ENCODE data around the gene STARD7. TPM values are rescaled to one million over a fixed set of nuclear protein-coding genes. Genes with fewer than 3 reads are reported as not detected.
A peak's percentile ranks its signal among the peaks of the same experiment; 100 is the strongest.
"Not testable (repeated sequence)": the region's sequence is repeated elsewhere in the genome, so short reads cannot be mapped to it uniquely, and the experiment has no call there.

The STARD7 gene, protein sequence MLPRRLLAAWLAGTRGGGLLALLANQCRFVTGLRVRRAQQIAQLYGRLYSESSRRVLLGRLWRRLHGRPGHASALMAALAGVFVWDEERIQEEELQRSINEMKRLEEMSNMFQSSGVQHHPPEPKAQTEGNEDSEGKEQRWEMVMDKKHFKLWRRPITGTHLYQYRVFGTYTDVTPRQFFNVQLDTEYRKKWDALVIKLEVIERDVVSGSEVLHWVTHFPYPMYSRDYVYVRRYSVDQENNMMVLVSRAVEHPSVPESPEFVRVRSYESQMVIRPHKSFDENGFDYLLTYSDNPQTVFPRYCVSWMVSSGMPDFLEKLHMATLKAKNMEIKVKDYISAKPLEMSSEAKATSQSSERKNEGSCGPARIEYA
- 100 to 1,000 TPM; 116 to 149 (median 125) TPM for total RNA-seq

DNA sequence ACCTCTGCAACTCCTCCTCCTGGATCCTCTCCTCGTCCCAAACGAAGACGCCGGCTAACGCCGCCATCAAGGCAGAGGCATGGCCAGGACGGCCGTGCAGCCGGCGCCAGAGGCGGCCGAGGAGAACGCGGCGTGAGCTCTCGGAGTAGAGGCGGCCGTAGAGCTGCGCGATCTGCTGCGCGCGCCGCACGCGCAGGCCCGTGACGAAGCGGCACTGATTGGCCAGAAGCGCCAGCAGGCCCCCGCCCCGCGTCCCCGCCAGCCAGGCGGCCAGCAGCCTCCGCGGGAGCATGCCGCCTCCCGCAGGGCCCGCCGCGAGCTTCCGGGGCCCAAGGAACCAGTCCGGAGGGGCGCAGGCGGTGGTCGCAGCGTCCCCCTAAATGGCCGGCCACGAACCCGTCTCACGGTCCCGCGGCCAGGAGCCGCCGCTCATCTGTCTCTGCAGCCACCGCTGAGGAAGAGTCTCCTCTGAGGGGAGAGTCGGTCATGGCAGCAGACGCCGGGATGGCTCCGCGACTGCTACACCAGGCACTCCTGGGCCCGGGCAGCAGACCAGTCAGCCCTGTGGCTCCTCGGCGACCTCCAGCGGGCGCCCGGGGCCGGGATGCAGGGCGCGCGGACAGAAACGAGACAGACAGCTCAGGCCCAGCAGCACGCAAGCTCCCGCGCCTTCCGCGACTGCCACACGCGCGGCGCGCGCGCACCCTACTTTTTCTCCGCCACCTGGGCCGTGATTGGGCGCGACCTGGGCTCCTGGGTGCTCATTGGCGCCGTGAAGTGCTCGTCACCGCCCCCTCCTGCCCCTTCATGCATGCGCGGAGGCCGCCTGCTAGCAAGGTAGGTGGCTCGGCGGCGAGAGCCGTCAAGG lies at the start of gene STARD7:
Gene STARD7, minus strand, starts transcription at position 685 of the 868 bp plus-strand sequence. Its CDS starts 393 bp downstream, at position 292.
- peak; percentile 99 for ATAC-seq (ENCODE audit: low FRiP score)
- TF ChIP-seq, protein P1, sequence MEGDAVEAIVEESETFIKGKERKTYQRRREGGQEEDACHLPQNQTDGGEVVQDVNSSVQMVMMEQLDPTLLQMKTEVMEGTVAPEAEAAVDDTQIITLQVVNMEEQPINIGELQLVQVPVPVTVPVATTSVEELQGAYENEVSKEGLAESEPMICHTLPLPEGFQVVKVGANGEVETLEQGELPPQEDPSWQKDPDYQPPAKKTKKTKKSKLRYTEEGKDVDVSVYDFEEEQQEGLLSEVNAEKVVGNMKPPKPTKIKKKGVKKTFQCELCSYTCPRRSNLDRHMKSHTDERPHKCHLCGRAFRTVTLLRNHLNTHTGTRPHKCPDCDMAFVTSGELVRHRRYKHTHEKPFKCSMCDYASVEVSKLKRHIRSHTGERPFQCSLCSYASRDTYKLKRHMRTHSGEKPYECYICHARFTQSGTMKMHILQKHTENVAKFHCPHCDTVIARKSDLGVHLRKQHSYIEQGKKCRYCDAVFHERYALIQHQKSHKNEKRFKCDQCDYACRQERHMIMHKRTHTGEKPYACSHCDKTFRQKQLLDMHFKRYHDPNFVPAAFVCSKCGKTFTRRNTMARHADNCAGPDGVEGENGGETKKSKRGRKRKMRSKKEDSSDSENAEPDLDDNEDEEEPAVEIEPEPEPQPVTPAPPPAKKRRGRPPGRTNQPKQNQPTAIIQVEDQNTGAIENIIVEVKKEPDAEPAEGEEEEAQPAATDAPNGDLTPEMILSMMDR (IDR thresholded peaks at IDR 0.05): no peak
- peak; percentile 96 for DNase-seq (ENCODE audit: low spot score)

DNA sequence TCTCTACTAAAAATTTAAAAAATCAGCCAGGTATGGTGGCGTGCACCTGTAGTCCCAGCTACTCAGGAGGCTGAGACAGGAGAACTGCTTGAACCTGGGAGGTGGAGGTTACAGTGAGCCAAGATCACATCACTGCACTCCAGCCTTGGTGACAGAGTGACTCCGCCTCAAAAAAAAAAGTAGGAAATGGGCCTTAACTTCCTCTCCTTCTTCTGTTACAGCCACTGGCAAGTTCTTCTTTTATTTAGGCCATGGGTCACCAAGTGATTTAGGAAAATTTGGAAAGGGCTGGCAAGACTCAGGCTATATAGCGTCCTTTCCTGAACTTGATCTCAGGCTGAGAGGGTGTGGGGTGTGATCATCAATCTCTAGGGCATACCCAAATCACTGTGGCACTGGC lies 49.1 kb upstream of the STARD7 start:
- not testable (repeated sequence) for DNase-seq (ENCODE audit: low spot score); ATAC-seq (ENCODE audit: low FRiP score)

- TF ChIP-seq, protein P1 (IDR thresholded peaks at IDR 0.05): no peak
Measured at GRCh38 chr2:96256611-96257113, 48.0 kb upstream of the STARD7 start.

GRCh38 chr2:96254571-96254970 lies 45.9 kb upstream of the STARD7 start:
- ATAC-seq (ENCODE audit: low FRiP score) (no peak), DNase-seq (ENCODE audit: low spot score) (no peak)
- TF ChIP-seq, protein P1 (IDR thresholded peaks at IDR 0.05): no peak

More at GRCh38 chr2:96256611-96257113, 48.0 kb upstream of the STARD7 start:
- no peak for DNase-seq (ENCODE audit: low spot score)
- no peak for ATAC-seq (ENCODE audit: low FRiP score)

GRCh38 chr2:96253006-96253405 lies 44.4 kb upstream of the STARD7 start:
- ATAC-seq (ENCODE audit: low FRiP score): no peak
- DNase-seq (ENCODE audit: low spot score): no peak
- TF ChIP-seq, protein P1 (IDR thresholded peaks at IDR 0.05): no peak

- DNase-seq (ENCODE audit: low spot score): no peak
Measured at GRCh38 chr2:96252526-96252925, 43.9 kb upstream of the STARD7 start.

More at GRCh38 chr2:96252526-96252925, 43.9 kb upstream of the STARD7 start:
- TF ChIP-seq, protein P1 (IDR thresholded peaks at IDR 0.05): no peak
- no peak for ATAC-seq (ENCODE audit: low FRiP score)

Data from omental fat pad (tissue), 4 donors.